Measurements from ENCODE around the gene TNK1.

The TNK1 gene

DNA sequence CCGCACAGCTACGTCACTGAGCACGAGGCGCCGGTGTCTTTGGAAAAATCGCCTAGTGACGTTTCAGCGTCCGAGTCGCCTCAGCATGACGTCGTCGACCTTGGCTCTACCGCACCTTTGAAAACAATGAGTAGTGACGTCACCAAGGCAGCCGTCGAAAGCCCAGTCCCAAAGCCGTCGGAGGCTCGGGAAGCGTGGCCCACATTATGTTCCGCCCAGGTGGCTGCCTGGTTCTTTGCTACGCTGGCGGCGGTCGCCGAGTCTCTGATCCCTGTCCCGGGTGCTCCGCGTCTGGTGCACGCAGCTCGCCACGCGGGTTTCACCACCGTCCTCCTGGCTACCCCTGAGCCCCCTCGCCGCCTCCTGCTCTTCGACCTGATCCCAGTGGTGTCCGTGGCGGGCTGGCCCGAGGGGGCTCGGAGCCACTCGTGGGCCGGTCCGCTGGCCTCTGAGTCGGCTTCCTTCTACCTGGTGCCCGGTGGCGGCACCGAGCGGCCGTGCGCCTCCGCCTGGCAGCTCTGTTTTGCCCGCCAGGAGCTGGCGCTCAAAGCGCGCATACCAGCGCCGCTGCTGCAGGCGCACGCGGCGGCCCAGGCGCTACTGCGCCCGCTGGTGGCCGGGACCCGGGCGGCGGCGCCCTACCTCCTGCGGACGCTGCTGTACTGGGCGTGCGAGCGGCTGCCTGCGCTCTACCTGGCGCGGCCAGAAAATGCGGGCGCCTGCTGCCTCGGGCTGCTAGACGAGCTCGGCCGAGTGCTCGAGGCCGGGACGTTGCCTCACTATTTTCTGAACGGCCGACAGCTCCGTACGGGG, 55.9 kb downstream of the TNK1 start:
- DNase-seq (ENCODE audit: low read depth in 1 of 2, low spot score in 1 of 2) = peak; percentile 65 to 73
- peak overlapping the region; percentile 25 for H3K4me3 ChIP-seq (replicated peaks; ENCODE audit: insufficient read depth, low read length)
- H3K27me3 ChIP-seq (ENCODE audit: insufficient read depth, poor library complexity, severe bottlenecking) = peaks cover 8% of the 10 kb centered on the region
- peak; percentile 43 for TF ChIP-seq CTCF (IDR thresholded peaks at IDR 0.05; ENCODE audit: insufficient read depth, low read length)
- no peak for TF ChIP-seq SPI1 (IDR thresholded peaks at IDR 0.05; ENCODE audit: borderline replicate concordance, low read depth)
- peak overlapping the region; percentile 74 for H3K27ac ChIP-seq (replicated peaks)

DNA sequence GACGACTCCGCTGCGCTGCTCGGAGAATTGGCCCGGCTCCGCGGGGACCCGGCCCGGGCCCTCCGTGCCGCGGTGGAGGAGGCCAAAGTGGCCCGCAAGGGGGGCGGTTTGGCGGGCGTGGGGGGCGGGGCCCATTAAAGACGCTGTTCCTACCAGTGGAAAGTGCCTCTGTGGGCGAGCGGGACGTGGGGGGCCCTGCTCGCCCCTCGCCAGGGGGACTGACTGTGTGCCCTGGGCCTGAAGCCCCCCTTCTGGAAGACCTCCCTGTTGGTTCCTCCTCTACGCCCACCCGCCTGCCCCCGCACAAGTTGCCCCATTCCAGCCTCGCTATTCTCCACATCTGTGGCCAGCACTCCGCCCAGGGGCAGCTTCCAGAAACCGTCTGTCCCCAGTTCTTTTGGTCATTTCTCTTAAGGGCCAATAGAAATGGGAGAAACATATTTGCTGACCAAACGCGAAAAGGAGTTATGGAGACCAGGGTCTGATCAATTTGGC, 56.5 kb downstream of the TNK1 start:
- no peak overlapping the region for H3K27ac ChIP-seq (replicated peaks)

GRCh38 chr17:7437950-7438614, 57.2 kb downstream of the TNK1 start:
- Histone ChIP-seq H3K4me3 (replicated peaks; ENCODE audit: insufficient read depth, low read length) (peak overlapping the region; percentile 17; the same call in 1 of the 2 replicates), H3K27me3 (ENCODE audit: insufficient read depth, poor library complexity, severe bottlenecking) (peaks cover 8% of the 10 kb centered on the region), H3K27ac (replicated peaks) (no peak overlapping the region)
- peak; percentile 26 to 60 for DNase-seq (ENCODE audit: low read depth in 1 of 2, low spot score in 1 of 2)
- TF ChIP-seq POLR2AphosphoS5 (IDR thresholded peaks at IDR 0.05; ENCODE audit: low read depth) (no peak), SPI1 (IDR thresholded peaks at IDR 0.05; ENCODE audit: borderline replicate concordance, low read depth) (no peak), REST (IDR thresholded peaks at IDR 0.05; ENCODE audit: insufficient replicate concordance, low read depth) (no peak), CTCF (IDR thresholded peaks at IDR 0.05; ENCODE audit: insufficient read depth, low read length) (no peak), GABPA (IDR thresholded peaks at IDR 0.05; ENCODE audit: low read depth) (no peak)

More for the DNA sequence above, 56.5 kb downstream of the TNK1 start:
- DNase-seq (ENCODE audit: low read depth in 1 of 2, low spot score in 1 of 2) = no peak
- no peak for TF ChIP-seq SPI1 (IDR thresholded peaks at IDR 0.05; ENCODE audit: borderline replicate concordance, low read depth)
- no peak for TF ChIP-seq REST (IDR thresholded peaks at IDR 0.05; ENCODE audit: insufficient replicate concordance, low read depth)
- TF ChIP-seq CTCF (IDR thresholded peaks at IDR 0.05; ENCODE audit: insufficient read depth, low read length) = no peak
- TF ChIP-seq GABPA (IDR thresholded peaks at IDR 0.05; ENCODE audit: low read depth) = no peak
- Histone ChIP-seq H3K4me3 (replicated peaks; ENCODE audit: insufficient read depth, low read length) (peak overlapping the region; percentile 14; the same call in 1 of the 2 replicates), H3K27me3 (ENCODE audit: insufficient read depth, poor library complexity, severe bottlenecking) (peaks cover 8% of the 10 kb centered on the region)

Data from HL-60 (cell line).